Tibial artery (tissue), 4 donors: ENCODE measurements around the gene KCNK18.

Experiments
- DNase-seq, 2 donors: peaks; one replicate each; pipeline ENCODE4 v3.0.0-alpha.2; 2019
- H3K27ac ChIP-seq, 2 donors: fragments of 200-600 bp; sonication (generic) in 1 of 2; 1 replicate in 1 of 2; 2 replicates in 1 of 2; pipeline ENCODE4 v1.5.1; 2018 to 2019; ENCODE audit warnings: mild to moderate bottlenecking in 1 of 2
- H3K27me3 ChIP-seq, 2 donors: fragments of 200-600 bp; sonication (generic) in 1 of 2; one replicate each; pipeline versions ENCODE4 v1.5.1 to v1.6.0; 2016 to 2019
- H3K36me3 ChIP-seq, 3 donors: fragments of 200-600 bp; sonication (generic) in 2 of 3; one replicate each; pipeline ENCODE4 v1.5.1; 2016 to 2019; ENCODE audit warnings: mild to moderate bottlenecking in 2 of 3
- H3K4me1 ChIP-seq, 4 donors: fragments of 200-600 bp; sonication (generic) in 2 of 4; 1 replicate in 3 of 4; 2 replicates in 1 of 4; pipeline ENCODE4 v1.5.1; 2016 to 2019
- H3K4me3 ChIP-seq, 2 donors: fragments of 200-600 bp; sonication (generic) in 1 of 2; 1 replicate in 1 of 2; 2 replicates in 1 of 2; pipeline ENCODE4 v1.5.1; 2018 to 2019; ENCODE audit warnings: mild to moderate bottlenecking in 2 of 2
- H3K9me3 ChIP-seq, 3 donors: fragments of 200-600 bp; sonication (generic) in 1 of 3; one replicate each; pipeline ENCODE4 v1.5.1; 2016 to 2019
- intact Hi-C: fragments of 100-400 bp; cut with DNase I; formaldehyde crosslinking; loops from one replicate; pipeline ENCODE4 v1.15.0; 2023; ENCODE audit warnings: low total_unique reads
- TF ChIP-seq, protein P1 (sequence below), 2 experiments: fragments of 200-600 bp in 1 of 2; fragments of 450-650 bp in 1 of 2; IDR thresholded peaks; one replicate each; pipeline ENCODE4 v1.5.1; 2017 to 2019; ENCODE audit warnings: antibody characterized with exemption in 2 of 2, mild to moderate bottlenecking in 1 of 2, moderate library complexity in 1 of 2

The KCNK18 gene

DNA sequence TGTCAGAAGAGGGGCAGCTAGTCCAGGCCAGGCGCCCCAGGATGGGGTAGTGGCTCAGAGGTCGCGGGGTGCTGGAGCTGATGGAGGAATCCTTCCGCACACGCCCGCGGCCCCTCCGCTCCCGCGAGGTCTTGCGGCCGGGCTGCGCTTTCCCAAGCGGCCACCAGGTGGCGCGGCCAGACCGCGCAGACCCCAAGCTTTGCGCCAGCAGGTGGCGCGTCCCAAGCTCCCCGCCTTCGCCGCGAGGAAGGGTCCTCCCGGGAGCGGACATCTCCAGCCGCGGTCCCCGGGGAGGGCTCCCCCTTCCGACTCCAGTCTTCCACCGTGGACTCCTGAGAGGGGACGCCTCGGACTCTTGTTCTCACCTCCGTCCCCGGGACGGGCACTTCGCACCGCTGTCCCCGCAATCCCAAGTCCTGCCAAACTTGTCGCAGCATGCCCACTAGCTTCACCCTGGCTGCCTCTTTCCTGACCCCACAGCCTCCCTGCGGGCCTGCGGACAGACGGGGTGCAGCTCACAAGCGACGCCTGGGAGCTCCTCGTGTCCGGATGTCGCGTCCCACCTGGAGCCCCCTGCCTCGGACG lies 19.4 kb downstream of the KCNK18 start:
- Histone ChIP-seq H3K4me3 (peak overlapping the region; percentile 35 to 37), H3K4me1 (peaks cover 0 to 15% (median 11%) of the 10 kb centered on the region in 4 donors), H3K9me3 (no peaks in the 10 kb centered on the region), H3K27ac (no peak overlapping the region), H3K36me3 (no peaks in the 10 kb centered on the region), H3K27me3 (peaks cover 0 to 53% of the 10 kb centered on the region in 2 donors)
- TF ChIP-seq, protein P1, sequence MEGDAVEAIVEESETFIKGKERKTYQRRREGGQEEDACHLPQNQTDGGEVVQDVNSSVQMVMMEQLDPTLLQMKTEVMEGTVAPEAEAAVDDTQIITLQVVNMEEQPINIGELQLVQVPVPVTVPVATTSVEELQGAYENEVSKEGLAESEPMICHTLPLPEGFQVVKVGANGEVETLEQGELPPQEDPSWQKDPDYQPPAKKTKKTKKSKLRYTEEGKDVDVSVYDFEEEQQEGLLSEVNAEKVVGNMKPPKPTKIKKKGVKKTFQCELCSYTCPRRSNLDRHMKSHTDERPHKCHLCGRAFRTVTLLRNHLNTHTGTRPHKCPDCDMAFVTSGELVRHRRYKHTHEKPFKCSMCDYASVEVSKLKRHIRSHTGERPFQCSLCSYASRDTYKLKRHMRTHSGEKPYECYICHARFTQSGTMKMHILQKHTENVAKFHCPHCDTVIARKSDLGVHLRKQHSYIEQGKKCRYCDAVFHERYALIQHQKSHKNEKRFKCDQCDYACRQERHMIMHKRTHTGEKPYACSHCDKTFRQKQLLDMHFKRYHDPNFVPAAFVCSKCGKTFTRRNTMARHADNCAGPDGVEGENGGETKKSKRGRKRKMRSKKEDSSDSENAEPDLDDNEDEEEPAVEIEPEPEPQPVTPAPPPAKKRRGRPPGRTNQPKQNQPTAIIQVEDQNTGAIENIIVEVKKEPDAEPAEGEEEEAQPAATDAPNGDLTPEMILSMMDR (IDR thresholded peaks at IDR 0.05): peak; percentile 98 to 100
- intact Hi-C loops: loop anchor here (10.0 kb wide), 3 partner anchors 108 to 1028 kb away; no protein-coding TSS in a partner anchor
- DNase-seq: peak in 1 of 2 donors; percentile 27

DNA sequence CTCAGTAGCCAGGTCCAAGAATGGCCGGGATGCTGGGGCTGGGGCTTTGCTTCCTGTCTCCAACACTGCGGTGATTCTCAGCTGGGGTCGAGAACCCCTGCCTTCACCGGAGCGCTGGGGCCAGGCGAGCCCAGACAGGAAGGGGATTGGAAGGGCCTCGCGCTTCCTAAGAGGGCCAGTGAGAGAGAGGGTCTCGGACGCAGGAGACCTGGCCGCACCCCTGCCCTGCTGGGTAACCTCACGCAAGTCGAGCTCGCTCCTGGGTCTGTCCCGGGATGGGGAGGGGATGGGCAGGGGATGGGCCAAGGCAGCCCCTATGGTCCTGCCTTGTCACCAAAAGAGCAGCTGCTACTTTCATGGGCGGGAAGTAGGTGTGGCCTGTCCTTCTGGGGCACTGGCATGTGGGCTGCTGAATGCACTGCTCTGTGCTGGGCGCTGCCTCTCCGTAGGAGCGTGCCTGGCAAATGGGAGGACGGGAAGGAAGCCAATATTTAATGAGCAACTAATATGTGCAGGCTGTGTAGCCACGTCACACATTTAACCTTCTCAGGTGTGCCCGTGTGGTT lies 20.0 kb downstream of the KCNK18 start:
- H3K4me1 ChIP-seq: peaks cover 0 to 15% (median 11%) of the 10 kb centered on the region in 4 donors
- peaks cover 0 to 58% of the 10 kb centered on the region in 2 donors for H3K27me3 ChIP-seq
- DNase-seq: peak in 1 of 2 donors; percentile 56
- TF ChIP-seq, protein P1 (IDR thresholded peaks at IDR 0.05): no peak
- H3K9me3 ChIP-seq: no peaks in the 10 kb centered on the region
- H3K4me3 ChIP-seq: peak overlapping the region; percentile 35 to 37
- no peaks in the 10 kb centered on the region for H3K36me3 ChIP-seq
- intact Hi-C loops: loop anchor here (10.0 kb wide), 3 partner anchors 108 to 1028 kb away; no protein-coding TSS in a partner anchor
- H3K27ac ChIP-seq: no peak overlapping the region

DNA sequence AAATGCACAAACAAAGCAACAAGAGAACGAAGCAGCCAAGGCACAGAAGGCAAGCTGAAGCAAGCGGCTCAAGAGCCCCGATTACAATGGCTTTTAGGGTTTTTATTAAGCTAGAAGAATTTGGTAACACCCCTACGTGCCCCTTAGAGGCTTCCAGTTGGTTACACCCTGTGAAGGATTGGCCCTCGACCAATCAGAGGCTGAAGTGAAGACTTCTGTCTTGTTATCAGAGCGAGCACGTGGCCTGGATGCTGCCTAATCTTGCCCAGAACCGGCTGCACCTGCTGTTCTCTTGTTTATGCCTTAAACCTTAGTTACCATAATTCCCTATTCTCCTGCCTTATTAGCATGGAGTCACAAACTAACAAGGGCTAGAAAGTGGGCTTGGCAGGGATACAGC lies 21.4 kb downstream of the KCNK18 start:
- peaks cover 0 to 69% of the 10 kb centered on the region in 2 donors for H3K27me3 ChIP-seq
- no peaks in the 10 kb centered on the region for H3K36me3 ChIP-seq
- intact Hi-C loops: loop anchor here (10.0 kb wide), 3 partner anchors 106 to 1026 kb away; no protein-coding TSS in a partner anchor
- DNase-seq: no peak
- no peak overlapping the region for H3K27ac ChIP-seq
- TF ChIP-seq, protein P1 (IDR thresholded peaks at IDR 0.05): no peak
- H3K4me1 ChIP-seq: peaks cover 0 to 15% (median 11%) of the 10 kb centered on the region in 4 donors
- no peak overlapping the region for H3K4me3 ChIP-seq
- H3K9me3 ChIP-seq: no peaks in the 10 kb centered on the region

DNA sequence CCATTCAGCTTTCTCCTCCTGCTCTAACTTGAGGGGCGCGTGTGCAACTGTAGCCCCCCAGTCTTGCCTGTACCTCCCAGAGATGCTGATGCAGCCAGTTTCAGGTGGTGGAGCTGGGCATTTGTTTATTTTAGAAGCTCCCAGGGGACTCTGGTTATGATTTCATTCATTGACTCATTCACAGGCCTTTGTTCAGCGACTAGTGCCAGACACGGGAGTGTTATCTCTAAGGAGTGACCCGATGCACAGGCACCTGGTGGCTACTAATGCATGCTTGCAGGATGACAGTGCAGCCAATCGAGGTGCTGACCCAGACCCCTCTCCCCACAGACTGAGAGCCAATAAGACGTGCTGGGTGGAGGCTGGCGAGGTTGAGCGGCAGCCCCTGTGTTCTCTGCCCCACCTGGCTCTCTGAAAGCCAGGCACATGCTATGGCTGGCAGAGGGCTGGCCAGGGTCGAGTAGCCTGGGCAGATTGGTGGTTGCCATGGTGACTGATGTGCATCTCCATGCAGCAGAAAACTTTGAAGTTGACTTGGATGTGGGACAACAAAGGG lies 23.9 kb downstream of the KCNK18 start:
- Histone ChIP-seq H3K4me1 (peaks cover 0 to 13% (median 11%) of the 10 kb centered on the region in 4 donors), H3K36me3 (no peaks in the 10 kb centered on the region), H3K9me3 (no peaks in the 10 kb centered on the region), H3K27ac (no peak overlapping the region), H3K4me3 (no peak overlapping the region), H3K27me3 (peaks cover 0 to 59% of the 10 kb centered on the region in 2 donors)
- DNase-seq: no peak
- TF ChIP-seq, protein P1 (IDR thresholded peaks at IDR 0.05): no peak
- intact Hi-C loops: no loop called here

DNA sequence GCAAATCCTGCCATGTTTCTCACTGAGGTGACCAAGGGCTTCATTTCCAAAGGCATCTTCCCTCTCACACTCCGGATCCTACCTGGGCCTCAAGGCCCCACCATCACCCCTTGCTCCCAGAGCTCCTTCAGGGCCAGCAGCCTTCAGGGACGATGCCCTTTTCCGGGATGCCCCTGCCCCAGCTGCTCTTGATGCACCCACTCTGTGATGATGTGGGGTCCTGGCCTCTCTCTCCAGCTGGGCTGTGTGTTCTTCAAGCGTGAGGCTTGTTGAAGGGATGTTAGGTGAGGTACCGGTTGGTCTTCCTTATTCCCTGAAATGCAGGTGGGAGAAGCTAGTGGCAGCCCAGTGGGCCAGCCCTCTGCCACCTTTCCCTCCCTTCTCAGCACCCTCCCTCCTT lies 25.3 kb downstream of the KCNK18 start:
- H3K4me1 ChIP-seq: no peaks in the 10 kb centered on the region
- H3K36me3 ChIP-seq: no peaks in the 10 kb centered on the region
- no peak overlapping the region for H3K27ac ChIP-seq
- no peak overlapping the region for H3K4me3 ChIP-seq
- intact Hi-C loops: no loop called here
- no peak for DNase-seq
- H3K9me3 ChIP-seq: no peaks in the 10 kb centered on the region
- H3K27me3 ChIP-seq: peaks cover 0 to 48% of the 10 kb centered on the region in 2 donors
- TF ChIP-seq, protein P1 (IDR thresholded peaks at IDR 0.05): no peak
